Esophagus muscularis mucosa (tissue), 3 donors: Measurements from ENCODE around the gene RBPJL.

ENCODE experiments used
- EP300 ChIP-seq: sonication (generic); formaldehyde crosslinking; IDR thresholded peaks from one replicate; pipeline ENCODE4 v1.6.1; 2017; ENCODE audit warnings: antibody characterized with exemption
- TF ChIP-seq, protein P1 (sequence below), 3 experiments: fragments of 200-600 bp in 2 of 3; fragments of 450-650 bp in 1 of 3; sonication (generic) in 2 of 3; IDR thresholded peaks; one replicate each; pipeline ENCODE4 v1.5.1; 2017 to 2019; ENCODE audit warnings: antibody characterized with exemption in 3 of 3, mild to moderate bottlenecking in 2 of 3, moderate library complexity in 1 of 3

DNA sequence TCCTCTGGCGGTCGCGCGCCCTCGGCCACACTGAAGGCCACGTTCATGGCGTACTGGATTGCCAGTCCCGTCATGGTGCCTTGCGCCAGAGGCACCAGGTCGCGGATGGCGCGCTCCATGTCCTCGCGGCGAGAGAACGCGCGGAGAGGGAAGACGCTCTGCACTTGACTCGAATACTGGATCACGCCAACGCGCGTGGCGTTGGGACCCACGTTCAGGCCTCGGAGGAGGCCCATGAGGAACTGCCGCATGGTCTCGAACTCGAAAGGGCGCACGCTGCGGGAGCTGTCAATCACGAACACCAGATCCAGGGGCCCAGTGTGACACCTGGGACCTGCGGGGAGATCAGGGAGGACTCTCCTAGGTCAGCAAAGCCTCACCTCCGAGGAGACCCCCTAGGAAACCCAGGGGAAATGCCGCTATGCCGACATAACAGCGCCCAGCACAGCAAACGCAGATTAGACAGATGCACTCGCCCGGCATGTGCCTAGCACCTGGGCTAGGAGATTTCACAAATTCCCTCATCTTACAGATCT lies 2.1 kb upstream of the RBPJL start:
- TF ChIP-seq EP300 = no peak
- TF ChIP-seq, protein P1, sequence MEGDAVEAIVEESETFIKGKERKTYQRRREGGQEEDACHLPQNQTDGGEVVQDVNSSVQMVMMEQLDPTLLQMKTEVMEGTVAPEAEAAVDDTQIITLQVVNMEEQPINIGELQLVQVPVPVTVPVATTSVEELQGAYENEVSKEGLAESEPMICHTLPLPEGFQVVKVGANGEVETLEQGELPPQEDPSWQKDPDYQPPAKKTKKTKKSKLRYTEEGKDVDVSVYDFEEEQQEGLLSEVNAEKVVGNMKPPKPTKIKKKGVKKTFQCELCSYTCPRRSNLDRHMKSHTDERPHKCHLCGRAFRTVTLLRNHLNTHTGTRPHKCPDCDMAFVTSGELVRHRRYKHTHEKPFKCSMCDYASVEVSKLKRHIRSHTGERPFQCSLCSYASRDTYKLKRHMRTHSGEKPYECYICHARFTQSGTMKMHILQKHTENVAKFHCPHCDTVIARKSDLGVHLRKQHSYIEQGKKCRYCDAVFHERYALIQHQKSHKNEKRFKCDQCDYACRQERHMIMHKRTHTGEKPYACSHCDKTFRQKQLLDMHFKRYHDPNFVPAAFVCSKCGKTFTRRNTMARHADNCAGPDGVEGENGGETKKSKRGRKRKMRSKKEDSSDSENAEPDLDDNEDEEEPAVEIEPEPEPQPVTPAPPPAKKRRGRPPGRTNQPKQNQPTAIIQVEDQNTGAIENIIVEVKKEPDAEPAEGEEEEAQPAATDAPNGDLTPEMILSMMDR (IDR thresholded peaks at IDR 0.05) = no peak
